ENCODE results near the gene GYPC.

DNA sequence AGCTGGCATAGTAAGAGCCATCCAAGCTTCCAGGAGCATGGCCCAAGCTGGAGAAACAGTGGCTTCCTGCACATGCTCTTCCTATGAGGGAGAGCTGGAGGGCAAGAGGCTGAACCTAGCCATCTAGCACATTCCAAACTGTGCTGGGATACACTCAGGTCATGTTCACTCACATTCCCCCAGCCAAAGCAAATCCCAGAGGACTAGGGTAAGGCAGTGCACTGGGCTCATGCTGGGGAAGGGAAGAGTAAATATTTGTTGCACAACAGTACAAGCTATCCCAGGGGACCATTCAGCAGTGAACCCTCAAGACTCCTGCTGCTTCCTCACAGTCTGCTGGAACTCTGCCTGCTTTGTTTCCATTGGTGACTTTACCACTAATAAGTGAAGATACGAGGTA is 20.7 kb upstream of the GYPC start:
- TF ChIP-seq, protein P1, sequence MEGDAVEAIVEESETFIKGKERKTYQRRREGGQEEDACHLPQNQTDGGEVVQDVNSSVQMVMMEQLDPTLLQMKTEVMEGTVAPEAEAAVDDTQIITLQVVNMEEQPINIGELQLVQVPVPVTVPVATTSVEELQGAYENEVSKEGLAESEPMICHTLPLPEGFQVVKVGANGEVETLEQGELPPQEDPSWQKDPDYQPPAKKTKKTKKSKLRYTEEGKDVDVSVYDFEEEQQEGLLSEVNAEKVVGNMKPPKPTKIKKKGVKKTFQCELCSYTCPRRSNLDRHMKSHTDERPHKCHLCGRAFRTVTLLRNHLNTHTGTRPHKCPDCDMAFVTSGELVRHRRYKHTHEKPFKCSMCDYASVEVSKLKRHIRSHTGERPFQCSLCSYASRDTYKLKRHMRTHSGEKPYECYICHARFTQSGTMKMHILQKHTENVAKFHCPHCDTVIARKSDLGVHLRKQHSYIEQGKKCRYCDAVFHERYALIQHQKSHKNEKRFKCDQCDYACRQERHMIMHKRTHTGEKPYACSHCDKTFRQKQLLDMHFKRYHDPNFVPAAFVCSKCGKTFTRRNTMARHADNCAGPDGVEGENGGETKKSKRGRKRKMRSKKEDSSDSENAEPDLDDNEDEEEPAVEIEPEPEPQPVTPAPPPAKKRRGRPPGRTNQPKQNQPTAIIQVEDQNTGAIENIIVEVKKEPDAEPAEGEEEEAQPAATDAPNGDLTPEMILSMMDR (IDR thresholded peaks at IDR 0.05): no peak
- TF ChIP-seq POLR2A (IDR thresholded peaks at IDR 0.05): no peak
